HEK293T (cell line): ENCODE results near the gene PARK7.

ENCODE experiments used
- ARNT ChIP-seq: fragments of 450-650 bp; IDR thresholded peaks from 2 replicates; pipeline ENCODE4 v1.6.1; 2017; ENCODE audit warnings: mild to moderate bottlenecking
- CTBP1 ChIP-seq: fragments of 450-650 bp; IDR thresholded peaks from 2 replicates; pipeline ENCODE4 v1.6.1; 2016; ENCODE audit warnings: borderline replicate concordance
- ELF4 ChIP-seq: fragments of 450-650 bp; IDR thresholded peaks from 2 replicates; pipeline ENCODE4 v1.6.1; 2017; ENCODE audit warnings: antibody characterized with exemption
- FOXA1 ChIP-seq: fragments of 450-650 bp; IDR thresholded peaks from 2 replicates; pipeline ENCODE4 v1.6.1; 2016; ENCODE audit warnings: mild to moderate bottlenecking
- FOXK2 ChIP-seq: fragments of 450-650 bp; IDR thresholded peaks from 2 replicates; pipeline ENCODE4 v1.6.1; 2016; ENCODE audit warnings: mild to moderate bottlenecking
- FOXM1 ChIP-seq: fragments of 450-650 bp; IDR thresholded peaks from 2 replicates; pipeline ENCODE4 v1.6.1; 2017; ENCODE audit warnings: mild to moderate bottlenecking, borderline replicate concordance
- HDGF ChIP-seq: fragments of 450-650 bp; IDR thresholded peaks from 2 replicates; pipeline ENCODE4 v1.6.1; 2017; ENCODE audit warnings: antibody characterized with exemption, borderline replicate concordance
- SP1 ChIP-seq: fragments of 450-650 bp; IDR thresholded peaks from 2 replicates; pipeline ENCODE4 v1.6.1; 2017
- SUZ12 ChIP-seq: fragments of 450-650 bp; IDR thresholded peaks from 2 replicates; pipeline ENCODE4 v1.6.1; 2016; ENCODE audit warnings: mild to moderate bottlenecking
- TARDBP ChIP-seq: fragments of 450-650 bp; IDR thresholded peaks from 2 replicates; pipeline ENCODE4 v1.6.1; 2016
- TF ChIP-seq, protein P1 (sequence below): fragments of 450-650 bp; IDR thresholded peaks from 2 replicates; pipeline ENCODE4 v1.6.1; 2016

DNA sequence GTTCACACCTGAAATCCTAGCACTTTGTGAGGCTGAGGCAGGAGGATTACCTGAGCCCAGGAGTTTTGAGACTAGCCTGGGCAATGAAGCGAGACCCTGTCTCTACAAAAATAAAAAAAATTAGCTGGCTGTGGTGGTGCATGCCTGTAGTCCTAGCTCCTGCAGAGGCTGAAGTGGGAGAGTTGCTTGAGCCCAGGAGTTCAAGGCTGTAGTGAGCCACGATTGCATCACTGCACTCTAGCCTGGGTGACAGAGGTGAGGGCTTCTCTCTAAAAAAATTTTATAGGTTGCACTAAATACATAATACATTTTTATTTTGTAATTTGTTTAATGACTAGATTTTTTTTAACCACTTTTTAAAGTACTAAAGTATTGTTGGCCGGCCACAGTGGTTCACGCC is 6.1 kb downstream of the PARK7 start:
- TF ChIP-seq FOXM1 (no peak), FOXA1 (no peak), SUZ12 (no peak), TARDBP (no peak), HDGF (no peak), FOXK2 (no peak), CTBP1 (no peak), SP1 (no peak), ELF4 (no peak), ARNT (no peak)
- TF ChIP-seq, protein P1, sequence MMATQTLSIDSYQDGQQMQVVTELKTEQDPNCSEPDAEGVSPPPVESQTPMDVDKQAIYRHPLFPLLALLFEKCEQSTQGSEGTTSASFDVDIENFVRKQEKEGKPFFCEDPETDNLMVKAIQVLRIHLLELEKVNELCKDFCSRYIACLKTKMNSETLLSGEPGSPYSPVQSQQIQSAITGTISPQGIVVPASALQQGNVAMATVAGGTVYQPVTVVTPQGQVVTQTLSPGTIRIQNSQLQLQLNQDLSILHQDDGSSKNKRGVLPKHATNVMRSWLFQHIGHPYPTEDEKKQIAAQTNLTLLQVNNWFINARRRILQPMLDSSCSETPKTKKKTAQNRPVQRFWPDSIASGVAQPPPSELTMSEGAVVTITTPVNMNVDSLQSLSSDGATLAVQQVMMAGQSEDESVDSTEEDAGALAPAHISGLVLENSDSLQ = no peak
